HepG2 (cell line): ENCODE results near the gene PHB1. TPM values are rescaled to one million over a fixed set of nuclear protein-coding genes. Genes with fewer than 3 reads are reported as not detected.
A peak's percentile ranks its signal among the peaks of the same experiment; 100 is the strongest.

Source experiments
- BCLAF1 ChIP-seq: fragments of 450-650 bp; IDR thresholded peaks from 2 replicates; pipeline ENCODE4 v1.6.1; 2017; ENCODE audit warnings: mild to moderate bottlenecking
- CENPT ChIP-seq: sonication (generic); formaldehyde crosslinking; IDR thresholded peaks from 2 replicates; pipeline ENCODE4 v1.8.0; 2022; ENCODE audit warnings: low read depth, mild to moderate bottlenecking, moderate library complexity, missing genetic modification reagents
- EEA1 ChIP-seq: sonication (generic); formaldehyde crosslinking; IDR thresholded peaks from 2 replicates; pipeline ENCODE4 v1.5.1; 2020; ENCODE audit warnings: mild to moderate bottlenecking, missing genetic modification reagents, borderline replicate concordance
- HNRNPL ChIP-seq: fragments of 200-400 bp; formaldehyde crosslinking; IDR thresholded peaks from 2 replicates; pipeline ENCODE4 v1.6.1; 2017; ENCODE audit warnings: mild to moderate bottlenecking, low read depth, low read length
- NFYC ChIP-seq: IDR thresholded peaks from 2 replicates; pipeline ENCODE4 v1.6.1; 2016; ENCODE audit warnings: missing genetic modification reagents, missing compliant biosample characterization
- PHF20 ChIP-seq: sonication (generic); formaldehyde crosslinking; IDR thresholded peaks from 2 replicates; pipeline ENCODE4 v1.5.0; 2020; ENCODE audit warnings: mild to moderate bottlenecking, missing genetic modification reagents
- RXRB ChIP-seq: IDR thresholded peaks from 2 replicates; pipeline ENCODE4 v1.6.1; 2016; ENCODE audit warnings: borderline replicate concordance, missing genetic modification reagents, missing compliant biosample characterization
- SATB2 ChIP-seq: sonication (generic); formaldehyde crosslinking; IDR thresholded peaks from 2 replicates; pipeline ENCODE4 v1.5.0; 2020; ENCODE audit warnings: missing genetic modification reagents
- SNAI1 ChIP-seq: sonication (generic); formaldehyde crosslinking; IDR thresholded peaks from 2 replicates; pipeline ENCODE4 v1.5.0; 2020; ENCODE audit warnings: mild to moderate bottlenecking, missing genetic modification reagents, borderline replicate concordance
- SP5 ChIP-seq: IDR thresholded peaks from 2 replicates; pipeline ENCODE4 v1.6.1; 2016; ENCODE audit warnings: low read depth, borderline replicate concordance
- THAP8 ChIP-seq: sonication (generic); formaldehyde crosslinking; IDR thresholded peaks from 2 replicates; pipeline ENCODE4 v1.5.1; 2020; ENCODE audit warnings: missing genetic modification reagents, mild to moderate bottlenecking, borderline replicate concordance
- UBTF ChIP-seq: sonication (generic); formaldehyde crosslinking; IDR thresholded peaks from 2 replicates; pipeline ENCODE4 v1.4.0; 2020; ENCODE audit warnings: mild to moderate bottlenecking, missing genetic modification reagents
- ZBTB14 ChIP-seq: sonication (generic); formaldehyde crosslinking; IDR thresholded peaks from 2 replicates; pipeline ENCODE4 v1.4.0; 2020; ENCODE audit warnings: missing genetic modification reagents
- ZKSCAN1 ChIP-seq: fragments of 150-350 bp; IDR thresholded peaks from 2 replicates; pipeline ENCODE4 v1.6.1; 2014; ENCODE audit warnings: low read length
- ZNF564 ChIP-seq: sonication (generic); formaldehyde crosslinking; IDR thresholded peaks from 2 replicates; pipeline ENCODE4 v1.8.1; 2023; ENCODE audit warnings: mild to moderate bottlenecking, missing genetic modification reagents
- ZNF614 ChIP-seq: IDR thresholded peaks from 2 replicates; pipeline ENCODE4 v1.6.1; 2018; ENCODE audit warnings: missing biosample characterization, missing genetic modification reagents, inconsistent platforms, borderline replicate concordance
- ZNF652 ChIP-seq: IDR thresholded peaks from 2 replicates; pipeline ENCODE4 v1.6.1; 2016; ENCODE audit warnings: low read depth, borderline replicate concordance
- ZNF672 ChIP-seq: sonication (generic); formaldehyde crosslinking; IDR thresholded peaks from 2 replicates; pipeline ENCODE4 v1.8.1; 2022; ENCODE audit warnings: missing genetic modification reagents
- ZNF678 ChIP-seq: sonication (generic); formaldehyde crosslinking; IDR thresholded peaks from 2 replicates; pipeline ENCODE4 v1.4.0; 2020; ENCODE audit warnings: mild to moderate bottlenecking, missing genetic modification reagents
- ZNF879 ChIP-seq: sonication (generic); formaldehyde crosslinking; IDR thresholded peaks from 2 replicates; pipeline ENCODE4 v1.8.1; 2023; ENCODE audit warnings: missing genetic modification reagents
- ZSCAN21 ChIP-seq: sonication (generic); formaldehyde crosslinking; IDR thresholded peaks from 2 replicates; pipeline ENCODE4 v1.8.0; 2022; ENCODE audit warnings: mild to moderate bottlenecking, missing genetic modification reagents, moderate library complexity, borderline replicate concordance
- polyA plus RNA-seq, 8 experiments: library from polyadenylated mRNA; depleted of rRNA in 3 of 8; stranded (reverse) in 7 of 8; unstranded in 1 of 8; fragments of >200 nt; fragmentation: Illumina TruSeq in 4 of 8; extraction: Trizol in 4 of 8; gene quantifications; 2 replicates each; pipeline versions ENCODE4 v1.2.1 to v1.2.3, GENCODE V29; 2011 to 2016; ENCODE audit warnings: low read depth in 4 of 8, missing spikeins in 1 of 8, mixed read lengths in 1 of 8; ENCODE audit not compliant: insufficient read depth in 1 of 8
- total RNA-seq, 5 experiments: library from RNA; depleted of rRNA; stranded (reverse); fragments of >200 nt; fragmentation: Illumina TruSeq; extraction: Trizol; gene quantifications; 2 replicates each; pipeline ENCODE4 v1.2.3, GENCODE V29; 2016; ENCODE audit warnings: low read depth in 1 of 5
- TF ChIP-seq, protein P1 (sequence below): sonication (generic); formaldehyde crosslinking; IDR thresholded peaks from 2 replicates; pipeline ENCODE4 v1.5.0; 2020; ENCODE audit warnings: missing genetic modification reagents

The PHB1 gene
- total and polyA plus RNA-seq, 2 of the 13 experiments (the other 11 are each of a cell fraction or from before 2014, with no cell fraction given), result 515 to 688 TPM

- TF ChIP-seq UBTF (peak; percentile 95), THAP8 (CRISPR knock-in tag) (no peak), ZNF652 (CRISPR knock-in tag) (no peak), ZNF678 (CRISPR knock-in tag) (no peak; the same call in 1 of the 2 replicates), ZSCAN21 (CRISPR knock-in tag) (no peak; the same call in 1 of the 2 replicates), ZNF672 (CRISPR knock-in tag) (no peak), HNRNPL (no peak), EEA1 (CRISPR knock-in tag) (peak; percentile 73; the same call in 1 of the 2 replicates), PHF20 (CRISPR knock-in tag) (peak; percentile 28; the same call in 1 of the 2 replicates), SATB2 (CRISPR knock-in tag) (no peak), CENPT (CRISPR knock-in tag) (0 out of 2 replicates have a peak, but pooled peaks have one; percentile 31), ZNF614 (CRISPR knock-in tag) (peak; percentile 63; the same call in 1 of the 2 replicates), ZKSCAN1 (no peak), SNAI1 (no peak), ZBTB14 (0 out of 2 replicates have a peak, but pooled peaks have one; percentile 36), ZNF564 (CRISPR knock-in tag) (no peak; the same call in 1 of the 2 replicates), SP5 (CRISPR knock-in tag) (no peak), NFYC (CRISPR knock-in tag) (peak; percentile 22), ZNF879 (0 out of 2 replicates have a peak, but pooled peaks have one; percentile 16), BCLAF1 (no peak), RXRB (CRISPR knock-in tag) (no peak)
- TF ChIP-seq, protein P1, sequence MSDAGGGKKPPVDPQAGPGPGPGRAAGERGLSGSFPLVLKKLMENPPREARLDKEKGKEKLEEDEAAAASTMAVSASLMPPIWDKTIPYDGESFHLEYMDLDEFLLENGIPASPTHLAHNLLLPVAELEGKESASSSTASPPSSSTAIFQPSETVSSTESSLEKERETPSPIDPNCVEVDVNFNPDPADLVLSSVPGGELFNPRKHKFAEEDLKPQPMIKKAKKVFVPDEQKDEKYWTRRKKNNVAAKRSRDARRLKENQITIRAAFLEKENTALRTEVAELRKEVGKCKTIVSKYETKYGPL (CRISPR knock-in tag), result no peak
Observed at GRCh38 chr17:49361129-49361901, 53.4 kb downstream of the PHB1 start (continued).
